Urinary bladder (tissue), 4 donors: ENCODE measurements around the gene SIGLEC11. TPM values are rescaled to one million over a fixed set of nuclear protein-coding genes. Genes with fewer than 3 reads are reported as not detected.
"Not testable (repeated sequence)": the region's sequence is repeated elsewhere in the genome, so short reads cannot be mapped to it uniquely, and the experiment has no call there.

Source experiments
- DNase-seq: peaks from one replicate; pipeline ENCODE4 v3.0.0-alpha.2; 2015; ENCODE audit errors: extremely low spot score
- H3K27ac ChIP-seq: one replicate; pipeline ENCODE4 v1.5.1; 2013; ENCODE audit warnings: low read depth, mild to moderate bottlenecking, moderate library complexity
- H3K36me3 ChIP-seq: one replicate; pipeline ENCODE4 v1.6.1; 2013; ENCODE audit warnings: mild to moderate bottlenecking, moderate library complexity; ENCODE audit not compliant: insufficient read depth
- H3K4me1 ChIP-seq: one replicate; pipeline ENCODE4 v1.6.1; 2013; ENCODE audit warnings: mild to moderate bottlenecking, moderate library complexity; ENCODE audit not compliant: insufficient read depth
- H3K4me3 ChIP-seq: one replicate; pipeline ENCODE4 v1.5.1; 2013; ENCODE audit warnings: low read depth, low read length
- WGBS: extraction: QIAGEN DNeasy Blood & Tissue Kit; methylation state at CpG from one replicate; pipeline ENCODE4 v1.1.7; 2013; 5-methylcytosine and 5-hydroxymethylcytosine counted together
- polyA plus RNA-seq: library from polyadenylated mRNA; stranded (reverse); fragments of 200-250 nt; gene quantifications from one replicate; pipeline ENCODE4 v1.2.3, GENCODE V29; 2013
- total RNA-seq: library from RNA; depleted of rRNA; stranded (reverse); fragments of >200 nt; gene quantifications from one replicate; pipeline ENCODE4 v1.2.3, GENCODE V29; 2014
- donor health status: healthy with polysubstance abuse.
- donor health status: healthy.

Gene SIGLEC11
- total and polyA plus RNA-seq, 2 donors: 0.56 to 1.7 TPM

DNA sequence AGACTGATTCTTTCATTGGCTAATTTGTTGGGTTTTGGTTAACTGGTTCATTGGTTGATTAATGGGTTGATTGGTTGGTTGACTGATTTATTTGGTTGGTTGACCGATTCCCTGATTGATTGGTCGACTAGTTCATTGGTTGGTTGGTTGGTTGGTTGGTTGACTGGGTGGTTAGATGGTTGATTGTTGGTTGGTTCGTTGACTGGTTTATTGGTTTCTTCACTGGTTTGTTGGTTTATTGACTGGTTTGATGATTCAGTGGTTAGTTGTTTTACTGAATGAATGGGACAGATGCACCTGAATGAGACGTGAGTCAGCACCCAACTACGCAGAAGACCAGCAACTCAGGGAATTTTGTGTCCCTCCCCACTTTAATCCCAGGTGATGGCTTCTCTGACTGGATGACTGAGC is 28.9 kb downstream of the SIGLEC11 start:
- no peak overlapping the region for H3K4me3 ChIP-seq
- H3K27ac ChIP-seq: no peak overlapping the region
- no peak for DNase-seq
- H3K4me1 ChIP-seq: no peaks in the 10 kb centered on the region
- no peaks in the 10 kb centered on the region for H3K36me3 ChIP-seq
- WGBS: 96% methylated on average over 5 of the region's 5 CpGs

DNA sequence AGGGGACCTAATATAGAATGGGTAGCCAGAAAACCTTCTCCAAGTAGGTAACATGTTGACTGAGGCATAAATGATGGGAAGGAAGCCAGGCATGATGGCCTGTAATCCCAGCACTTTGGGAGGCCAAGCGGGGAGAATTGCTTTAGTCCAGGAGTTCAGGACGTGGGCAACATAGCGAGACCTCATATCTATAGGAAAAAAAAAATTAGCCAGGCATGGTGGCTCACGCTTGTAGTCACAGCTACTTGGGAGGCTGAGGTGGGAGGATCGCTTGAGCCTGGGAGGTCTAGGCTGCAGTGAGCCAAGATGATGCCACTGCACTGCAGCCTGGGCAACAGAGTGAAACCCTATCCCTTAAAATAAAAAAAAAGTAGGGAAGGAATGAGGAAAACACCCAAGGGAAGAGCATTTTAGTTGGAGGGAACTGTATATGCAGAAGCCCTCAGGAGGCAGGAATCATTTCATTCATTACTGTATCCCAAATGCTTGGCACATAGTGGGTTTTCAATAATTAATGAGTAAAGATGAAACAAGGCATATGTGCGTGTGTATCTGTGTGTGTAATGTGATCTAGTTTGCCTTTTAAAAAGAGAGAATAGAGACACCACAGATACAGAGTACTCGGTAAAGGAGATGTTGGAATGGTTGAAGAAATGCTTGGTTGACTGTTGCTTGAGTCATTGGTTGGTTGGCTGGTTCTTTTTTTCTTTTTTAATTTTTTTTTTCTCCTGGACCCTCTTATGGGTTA is 29.5 kb downstream of the SIGLEC11 start:
- Histone ChIP-seq H3K36me3 (no peaks in the 10 kb centered on the region), H3K27ac (no peak overlapping the region), H3K4me1 (no peaks in the 10 kb centered on the region), H3K4me3 (no peak overlapping the region)
- no peak for DNase-seq
- WGBS: 94% methylated on average over 7 of the region's 7 CpGs

DNA sequence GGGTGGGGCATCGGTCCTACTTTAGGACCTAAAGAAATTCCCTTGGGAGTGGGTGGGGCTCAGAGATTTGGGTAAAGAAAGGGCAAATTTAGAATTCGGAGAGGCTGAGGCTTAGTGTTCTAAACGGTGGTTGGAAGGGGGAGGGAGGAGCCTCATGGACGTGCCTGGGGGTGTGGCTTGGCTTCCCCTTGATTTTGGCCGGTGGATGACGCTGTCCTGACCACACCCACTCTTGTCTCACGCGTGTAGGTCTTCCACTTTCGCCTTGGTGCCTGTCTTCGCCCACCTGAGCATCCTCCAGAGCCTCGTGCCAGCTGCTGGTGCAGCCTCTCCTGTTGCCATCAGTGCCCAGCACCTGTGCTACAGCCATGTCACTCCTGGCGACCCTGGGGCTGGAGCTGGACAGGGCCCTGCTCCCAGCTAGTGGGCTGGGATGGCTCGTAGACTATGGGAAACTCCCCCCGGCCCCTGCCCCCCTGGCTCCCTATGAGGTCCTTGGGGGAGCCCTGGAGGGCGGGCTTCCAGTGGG is 30.4 kb downstream of the SIGLEC11 start:
- H3K4me3 ChIP-seq: no peak overlapping the region
- no peaks in the 10 kb centered on the region for H3K4me1 ChIP-seq
- H3K27ac ChIP-seq: no peak overlapping the region
- DNase-seq: no peak
- H3K36me3 ChIP-seq: no peaks in the 10 kb centered on the region
- 59% methylated on average over 15 of the region's 15 CpGs for WGBS

DNA sequence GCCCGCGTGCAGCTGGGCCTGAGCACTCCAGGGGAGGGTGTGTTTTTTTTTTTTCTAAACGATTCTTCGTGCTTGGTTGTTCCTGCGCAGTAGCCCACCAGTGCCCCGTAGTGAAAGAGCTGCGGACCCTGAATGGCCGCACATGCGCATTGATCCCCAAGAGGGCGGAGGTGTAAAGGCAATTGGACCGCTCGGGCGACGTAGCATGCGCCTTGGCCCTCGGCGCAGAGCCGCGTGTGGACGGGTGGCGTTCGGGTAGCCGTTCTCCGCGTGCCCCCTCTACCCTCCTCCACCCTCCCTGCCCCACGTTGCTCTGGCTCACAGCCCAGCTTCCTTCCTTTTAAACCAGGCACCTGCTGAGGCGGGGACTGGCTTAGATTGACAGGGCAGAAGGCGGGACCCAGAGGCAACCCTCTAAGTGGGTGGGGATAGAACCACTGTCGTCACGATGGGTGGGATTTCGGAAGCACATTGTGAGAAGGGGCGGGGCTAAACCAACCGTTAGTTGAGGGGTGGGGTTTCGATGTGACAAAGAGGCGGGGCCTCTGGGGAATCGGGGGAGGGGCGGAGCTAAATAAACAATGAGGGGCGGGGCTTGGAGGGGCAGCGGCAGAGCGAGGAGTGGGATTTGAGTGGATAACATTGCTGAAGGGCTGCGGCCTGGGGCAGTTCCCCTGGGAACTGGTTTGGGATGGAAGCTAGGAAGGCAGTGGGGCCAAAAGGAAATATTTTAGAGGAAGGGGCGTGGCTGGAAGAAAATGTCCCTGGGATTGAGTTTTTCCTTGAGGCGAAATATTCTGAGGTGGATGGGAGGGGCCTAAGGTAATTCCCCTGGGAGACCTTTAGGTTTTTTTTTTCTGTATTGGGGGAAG is 31.1 kb downstream of the SIGLEC11 start:
- DNase-seq: peak; percentile 84
- no peaks in the 10 kb centered on the region for H3K36me3 ChIP-seq
- no peaks in the 10 kb centered on the region for H3K4me1 ChIP-seq
- peak overlapping the region; percentile 94 for H3K27ac ChIP-seq
- H3K4me3 ChIP-seq: peak overlapping the region; percentile 80
- WGBS: 4% methylated on average over 43 of the region's 43 CpGs

GRCh38 chr19:49929121-49929610 is 31.8 kb downstream of the SIGLEC11 start, which contains the start of the genes ATF5 and NUP62:
Gene ATF5 (plus strand): TSS chr19:49929205. CDS start chr19:49930851, 1,646 bp downstream.
Gene NUP62 (minus strand): TSS chr19:49929504. CDS start chr19:49909807, 19,697 bp downstream.
- peak within 1 kb of the TSS; percentile 80 for H3K4me3 ChIP-seq
- peak within 1 kb of the TSS; percentile 94 for H3K27ac ChIP-seq
- no peaks in the 10 kb centered on the region for H3K4me1 ChIP-seq
- peak; percentile 82 for DNase-seq
- no peaks in the 10 kb centered on the region for H3K36me3 ChIP-seq
- WGBS: under 1% methylated on average over 48 of the region's 48 CpGs

DNA sequence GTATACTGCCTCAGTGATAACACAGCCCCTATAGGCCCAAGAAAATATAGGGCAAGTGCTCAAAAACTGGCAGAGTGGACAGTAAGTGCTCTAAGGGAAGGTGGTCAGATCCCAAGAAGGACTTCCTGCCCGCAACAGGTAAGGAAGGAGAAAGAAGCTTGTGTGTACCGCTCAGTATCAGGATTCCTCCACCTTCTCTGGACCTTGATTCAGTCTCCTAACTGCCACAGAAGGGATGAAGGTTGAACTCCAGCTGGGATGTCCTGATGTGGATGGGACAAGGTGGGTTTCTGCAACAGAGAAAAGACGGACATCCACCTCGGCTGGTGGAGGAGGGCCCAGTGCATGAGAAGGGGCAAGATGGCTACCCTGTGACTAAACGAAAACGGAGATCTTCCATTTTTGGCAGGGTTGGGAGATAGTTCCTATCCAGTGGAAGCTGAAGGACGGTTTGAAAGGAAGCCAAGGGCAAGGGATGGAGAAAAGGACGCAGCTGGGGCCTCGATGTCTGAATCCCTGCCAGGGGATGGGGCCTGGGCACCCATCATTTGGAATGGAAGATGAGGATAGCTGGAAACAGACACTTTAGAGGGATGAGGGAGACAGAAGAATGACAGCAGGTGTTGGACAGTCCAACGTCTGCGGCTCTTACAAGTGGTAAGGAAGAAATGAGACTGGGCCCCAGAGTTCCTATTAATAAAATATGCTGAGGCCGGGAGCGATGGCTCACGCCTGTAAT is 33.3 kb downstream of the SIGLEC11 start:
- no peaks in the 10 kb centered on the region for H3K36me3 ChIP-seq
- no peak overlapping the region for H3K27ac ChIP-seq
- WGBS: 82% methylated on average over 14 of the region's 14 CpGs
- DNase-seq: no peak
- no peaks in the 10 kb centered on the region for H3K4me1 ChIP-seq
- H3K4me3 ChIP-seq: no peak overlapping the region

GRCh38 chr19:49926515-49926914 is 34.5 kb downstream of the SIGLEC11 start:
- Histone ChIP-seq H3K4me1 (no peaks in the 10 kb centered on the region), H3K4me3 (no peak overlapping the region), H3K27ac (no peak overlapping the region), H3K36me3 (no peaks in the 10 kb centered on the region)
- DNase-seq: no peak
- WGBS: 89% methylated on average over 10 of the region's 10 CpGs

DNA sequence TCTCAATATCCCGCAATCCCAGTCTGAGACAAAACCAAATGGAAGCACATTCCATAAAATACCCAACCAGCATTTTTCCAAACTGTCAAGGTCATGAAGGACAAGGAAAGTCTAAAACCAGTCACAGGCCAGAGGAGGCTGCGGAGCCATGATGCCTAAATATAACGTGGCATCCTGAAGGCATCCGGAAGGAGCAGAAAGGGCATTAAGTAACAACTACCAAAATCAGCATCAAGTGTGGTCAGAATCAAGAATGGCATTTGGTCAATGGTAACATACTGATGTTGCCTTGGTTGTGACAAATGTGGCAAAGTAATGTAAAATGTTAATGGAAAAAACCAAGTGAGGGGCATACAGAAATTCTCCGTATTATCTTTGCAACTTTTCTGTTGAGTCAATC is 35.5 kb downstream of the SIGLEC11 start:
- Histone ChIP-seq H3K4me1 (no peaks in the 10 kb centered on the region), H3K27ac (no peak overlapping the region), H3K36me3 (no peaks in the 10 kb centered on the region), H3K4me3 (no peak overlapping the region)
- no peak for DNase-seq
- 97% methylated on average over 5 of the region's 5 CpGs for WGBS

GRCh38 chr19:49924881-49925210 is 36.1 kb downstream of the SIGLEC11 start:
- H3K4me1 ChIP-seq, H3K4me3 ChIP-seq, DNase-seq, H3K36me3 ChIP-seq, H3K27ac ChIP-seq: not testable (repeated sequence)
- 92% methylated on average over 13 of the region's 13 CpGs for WGBS

DNA sequence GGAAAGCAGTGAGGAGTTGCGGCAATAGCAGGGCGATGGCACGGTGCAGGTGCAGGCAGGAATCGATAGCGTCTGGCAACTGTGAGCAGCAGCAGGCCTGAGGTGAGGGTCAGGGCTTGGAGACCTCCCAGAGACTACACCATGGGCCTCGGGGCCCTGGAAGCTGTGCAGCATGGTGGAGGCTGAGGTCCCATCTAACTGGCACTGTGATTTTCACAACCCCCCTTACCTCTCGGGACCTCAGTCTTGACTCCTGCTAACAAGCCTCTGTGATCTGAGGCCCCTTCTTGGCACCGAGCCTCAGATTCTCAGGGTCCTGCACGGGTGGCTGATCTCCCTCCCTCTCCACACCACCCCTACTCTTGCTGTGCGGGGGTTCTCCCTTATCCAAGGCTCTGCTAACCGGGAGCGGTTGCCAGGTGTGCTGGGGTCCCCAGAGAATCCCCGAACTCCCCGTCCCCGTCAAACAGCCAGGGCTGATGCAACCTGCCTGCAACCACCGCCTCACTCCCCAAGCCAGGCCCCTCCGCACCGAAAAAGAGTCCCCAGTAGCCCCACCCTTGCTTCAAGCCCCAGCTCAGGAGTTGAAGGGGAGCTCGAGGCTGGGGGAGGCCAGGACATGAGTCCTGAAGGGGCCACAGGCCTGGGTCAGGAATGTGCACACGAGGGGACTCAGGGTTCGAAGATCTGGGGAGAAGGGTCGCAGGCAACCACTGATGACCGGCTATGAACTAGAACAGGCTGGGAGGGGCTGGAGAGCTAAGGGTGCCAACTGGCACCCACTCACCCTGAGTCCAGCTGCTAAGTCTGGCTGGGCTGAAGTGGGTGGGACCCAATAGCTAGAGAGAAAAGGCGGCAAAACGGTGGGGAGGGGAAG is 36.7 kb downstream of the SIGLEC11 start:
- 73% methylated on average over 25 of the region's 25 CpGs for WGBS
- DNase-seq: no peak
- H3K4me1 ChIP-seq: no peaks in the 10 kb centered on the region
- no peaks in the 10 kb centered on the region for H3K36me3 ChIP-seq
- no peak overlapping the region for H3K4me3 ChIP-seq
- no peak overlapping the region for H3K27ac ChIP-seq

DNA sequence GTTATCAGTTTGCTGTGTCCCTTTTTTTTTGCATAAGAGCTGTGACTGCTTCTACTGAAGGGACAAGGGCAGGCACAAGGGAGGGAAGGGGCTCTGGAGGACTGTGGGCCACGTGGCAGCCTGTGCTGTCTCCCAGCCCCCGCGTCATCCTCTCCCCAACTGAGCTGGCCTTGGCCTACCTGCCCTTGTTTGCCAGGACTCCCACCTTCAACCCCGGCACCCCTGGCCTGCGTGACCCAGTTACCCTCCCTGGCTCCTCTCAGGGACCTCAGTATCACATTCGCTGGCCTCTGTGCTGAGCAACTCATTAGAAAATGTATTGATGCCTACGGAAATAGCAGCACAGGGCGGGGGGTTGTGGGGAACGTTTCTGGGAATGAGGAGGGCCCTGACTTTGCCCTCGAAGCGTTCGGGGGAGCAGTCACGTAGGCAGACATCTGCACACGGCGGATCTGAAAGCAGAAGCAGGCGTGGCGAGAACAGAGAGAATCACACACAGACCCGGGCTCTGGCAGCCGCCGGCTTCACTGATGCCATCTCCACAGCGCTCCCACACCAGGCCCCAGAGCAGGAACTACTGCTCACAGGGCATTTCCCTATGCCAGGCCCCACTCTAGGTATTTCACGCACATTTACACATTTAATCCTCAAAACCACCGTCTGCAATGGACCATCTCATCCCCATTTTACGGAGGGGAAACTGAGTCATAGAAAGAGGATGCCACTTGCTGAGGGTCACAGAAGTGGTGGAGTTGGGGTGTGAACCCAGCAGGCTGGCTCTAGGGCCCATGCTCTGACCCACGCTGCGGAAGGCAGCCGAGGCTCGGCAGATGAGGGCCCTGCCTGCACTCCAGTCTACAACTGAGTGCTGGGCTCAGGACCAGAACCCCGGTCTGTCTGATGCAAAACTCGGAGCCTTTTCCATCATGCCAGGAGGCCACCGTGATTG is 37.6 kb downstream of the SIGLEC11 start:
- DNase-seq: no peak
- H3K4me3 ChIP-seq: no peak overlapping the region
- no peaks in the 10 kb centered on the region for H3K4me1 ChIP-seq
- 87% methylated on average over 31 of the region's 31 CpGs for whole genome bisulfite sequencing
- no peaks in the 10 kb centered on the region for H3K36me3 ChIP-seq
- H3K27ac ChIP-seq: no peak overlapping the region
